HG03457 (cell line): ENCODE measurements around the gene RASAL2.
A peak's percentile ranks its signal among the peaks of the same experiment; 100 is the strongest.

ENCODE experiments used
- ATAC-seq: cut with Tn5 transposase; IDR thresholded peaks from one replicate; pipeline ENCODE4 v1.9.1; 2021; ENCODE audit warnings: moderate number of reproducible peaks; ENCODE audit not compliant: unreplicated experiment

The RASAL2 gene

DNA sequence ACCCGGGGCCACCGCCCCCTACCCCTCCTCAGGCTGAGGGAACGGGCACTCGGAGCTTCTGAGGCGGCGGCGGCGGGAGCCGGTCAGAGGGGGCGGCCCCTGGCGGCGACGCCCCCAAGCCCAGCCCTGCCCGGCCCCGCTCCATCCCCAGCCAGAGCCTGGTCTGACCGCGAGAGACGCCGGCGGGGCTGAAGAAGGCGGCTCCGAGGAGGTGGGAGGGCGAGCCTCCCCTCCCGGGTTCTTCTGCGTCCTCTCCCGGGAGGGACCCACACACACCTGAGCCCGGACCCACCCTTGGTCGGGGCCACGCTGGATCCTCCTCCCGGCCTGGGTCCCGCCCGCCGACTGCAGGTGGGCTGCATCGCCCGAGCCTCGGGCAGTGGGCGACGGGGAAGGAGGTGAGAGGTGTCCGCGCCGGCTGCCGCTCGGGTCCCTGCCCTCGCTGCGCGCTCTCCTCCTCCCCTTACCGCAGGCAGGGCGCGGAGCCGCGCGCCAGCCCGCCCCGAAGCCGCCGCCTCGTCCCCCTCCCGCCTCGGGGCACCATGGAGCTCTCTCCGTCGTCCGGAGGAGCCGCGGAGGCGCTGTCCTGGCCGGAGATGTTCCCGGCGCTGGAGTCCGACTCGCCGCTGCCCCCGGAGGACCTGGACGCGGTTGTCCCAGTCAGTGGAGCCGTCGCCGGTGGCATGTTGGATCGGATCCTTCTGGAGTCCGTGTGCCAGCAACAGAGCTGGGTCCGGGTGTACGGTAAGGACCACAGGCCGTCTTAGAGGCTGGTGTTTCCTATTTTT, at the start of gene RASAL2:
TSS of gene RASAL2 (plus strand) at position 154 of the 788 bp plus-strand sequence. CDS start at position 543, 389 bp downstream.
- peak; percentile 40 for ATAC-seq

DNA sequence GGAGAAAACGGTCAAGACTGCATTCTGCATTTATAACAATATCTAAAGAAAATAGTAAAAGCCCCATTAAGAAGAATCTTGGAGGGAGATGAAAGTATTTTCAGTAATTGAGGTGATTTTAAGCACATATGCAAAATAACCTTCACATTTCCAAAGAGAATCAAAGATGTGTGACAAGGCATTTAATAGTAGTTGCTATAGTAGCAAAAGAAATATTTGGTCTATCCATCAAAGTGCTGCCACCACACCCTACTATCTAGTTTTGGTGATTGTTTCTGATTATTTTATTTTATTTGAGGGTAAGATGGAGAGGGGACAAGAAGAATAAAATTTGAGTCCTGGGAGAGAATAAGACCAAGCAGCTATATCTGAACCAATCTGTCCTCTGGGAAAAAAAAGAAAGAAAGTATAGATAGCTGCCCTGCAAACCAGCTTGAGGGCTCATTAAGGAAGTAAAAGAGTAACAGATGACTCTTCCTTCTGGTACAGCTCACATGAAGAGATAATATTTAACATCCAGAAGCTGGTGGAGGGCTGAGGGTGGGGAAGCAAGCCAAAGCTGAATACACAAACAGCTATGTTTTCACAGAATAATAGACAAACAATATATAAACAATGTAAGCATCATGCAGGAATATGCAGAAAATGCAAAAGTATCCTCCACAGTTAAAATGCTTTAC, 47.2 kb upstream of the RASAL2 start:
- no peak for ATAC-seq

DNA sequence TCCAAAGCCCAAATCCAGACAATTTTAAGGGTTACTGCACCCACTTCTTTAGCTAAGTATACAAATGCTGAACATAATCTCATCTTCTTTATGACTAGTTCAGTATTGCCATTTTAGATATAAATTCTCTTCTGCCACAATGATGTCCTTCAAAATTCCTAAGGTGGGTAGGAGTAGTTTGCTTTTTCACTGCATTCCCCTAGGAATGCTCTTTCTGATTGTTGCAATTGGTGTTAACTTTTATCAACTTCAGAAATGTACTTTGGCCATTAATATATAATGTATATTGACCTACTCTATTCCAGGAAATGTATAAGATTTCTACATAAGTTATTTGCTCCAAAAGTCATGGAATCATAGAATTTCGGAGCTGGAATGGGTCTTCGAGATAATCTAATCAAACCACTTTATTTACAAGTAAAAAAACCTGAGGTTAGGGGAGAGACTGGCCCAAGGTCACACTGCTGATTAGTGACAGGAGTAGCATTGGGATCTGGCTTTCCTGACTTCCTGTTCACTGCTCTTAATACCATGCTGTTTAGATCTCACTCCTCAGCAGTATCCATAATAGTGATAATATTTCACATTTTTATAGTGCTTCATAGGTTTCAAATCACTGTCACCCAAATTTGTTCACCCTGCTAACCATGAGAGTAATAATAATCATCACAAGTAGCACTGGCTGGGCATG, 46.4 kb upstream of the RASAL2 start:
- ATAC-seq: no peak

DNA sequence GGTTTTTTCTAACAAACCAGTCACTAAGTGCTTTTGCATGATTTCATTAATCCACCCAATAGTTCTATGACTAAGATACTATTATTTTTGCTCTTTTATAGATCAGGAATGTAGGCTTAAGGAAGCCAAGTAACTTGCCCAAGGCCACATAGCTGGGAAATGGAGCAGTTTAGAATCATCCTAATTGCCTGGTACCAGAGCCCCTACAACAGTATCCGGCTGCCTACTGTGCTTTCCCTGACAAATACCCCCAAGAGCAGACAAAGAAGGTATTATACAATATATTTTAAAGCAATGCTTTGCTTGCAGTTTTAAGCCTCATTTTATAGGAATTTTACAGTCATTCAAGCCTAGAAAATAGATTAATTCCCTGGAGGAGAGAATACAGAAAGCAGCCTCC, 45.5 kb upstream of the RASAL2 start:
- no peak for ATAC-seq

GRCh38 chr1:178048883-178049282, 45.0 kb upstream of the RASAL2 start:
- ATAC-seq: no peak

GRCh38 chr1:178050084-178050483, 43.8 kb upstream of the RASAL2 start:
- ATAC-seq: no peak

GRCh38 chr1:178051071-178051470, 42.8 kb upstream of the RASAL2 start:
- ATAC-seq: no peak

GRCh38 chr1:178052650-178053461, 41.0 kb upstream of the RASAL2 start:
- ATAC-seq: no peak

DNA sequence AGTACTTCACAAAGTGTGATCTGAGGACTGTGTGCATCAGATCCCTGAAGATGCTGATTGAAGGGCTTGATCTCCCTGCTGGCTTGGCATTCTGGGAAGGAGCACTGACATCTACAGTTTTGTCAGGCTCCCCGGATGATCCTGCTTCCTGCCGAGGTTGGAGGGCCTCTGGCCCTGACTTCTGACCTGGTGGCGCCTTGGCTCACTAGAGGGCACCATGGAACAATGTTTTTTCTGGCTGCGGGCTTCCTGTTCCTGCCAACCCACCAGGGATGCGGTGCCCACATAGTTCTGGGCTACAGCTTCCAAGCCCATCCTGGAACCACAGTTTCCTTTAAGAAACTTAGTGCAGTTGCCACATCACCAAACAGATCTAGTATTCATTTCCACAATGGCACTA, 38.8 kb upstream of the RASAL2 start:
- no peak for ATAC-seq

- ATAC-seq: peak; percentile 83
Observed at GRCh38 chr1:178055779-178056471, 38.0 kb upstream of the RASAL2 start.

DNA sequence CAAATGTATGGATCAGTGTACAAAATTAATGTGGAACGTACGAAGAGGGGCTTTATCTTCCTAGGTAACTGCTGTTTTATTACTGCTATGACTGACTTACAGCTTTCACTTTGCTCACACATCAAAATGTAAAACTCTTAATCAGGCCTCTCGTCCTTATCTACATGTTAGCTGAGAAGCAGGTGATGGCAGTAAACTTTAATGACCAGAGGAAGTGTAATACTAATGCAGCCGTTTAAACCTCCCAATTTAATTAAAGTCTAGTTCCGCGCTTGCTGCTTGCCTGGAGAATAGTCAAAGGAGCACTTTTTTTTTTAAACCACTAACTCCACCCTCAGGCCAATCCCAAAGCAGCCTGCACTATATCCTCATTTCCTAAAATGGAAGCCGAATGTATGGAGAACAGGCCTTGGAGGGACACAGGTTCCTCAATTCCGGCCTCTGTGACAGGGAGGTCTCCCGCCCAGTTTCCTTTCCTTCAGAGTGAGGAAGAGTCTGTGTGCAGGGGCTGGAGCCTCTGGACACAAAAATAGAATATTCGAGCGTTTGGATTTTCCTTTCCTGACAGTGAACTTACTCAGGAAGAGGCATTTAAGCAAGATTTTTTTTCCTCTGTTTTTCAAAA, 36.7 kb upstream of the RASAL2 start:
- no peak for ATAC-seq

- ATAC-seq: no peak
Observed at GRCh38 chr1:178057912-178058534, 35.9 kb upstream of the RASAL2 start.

DNA sequence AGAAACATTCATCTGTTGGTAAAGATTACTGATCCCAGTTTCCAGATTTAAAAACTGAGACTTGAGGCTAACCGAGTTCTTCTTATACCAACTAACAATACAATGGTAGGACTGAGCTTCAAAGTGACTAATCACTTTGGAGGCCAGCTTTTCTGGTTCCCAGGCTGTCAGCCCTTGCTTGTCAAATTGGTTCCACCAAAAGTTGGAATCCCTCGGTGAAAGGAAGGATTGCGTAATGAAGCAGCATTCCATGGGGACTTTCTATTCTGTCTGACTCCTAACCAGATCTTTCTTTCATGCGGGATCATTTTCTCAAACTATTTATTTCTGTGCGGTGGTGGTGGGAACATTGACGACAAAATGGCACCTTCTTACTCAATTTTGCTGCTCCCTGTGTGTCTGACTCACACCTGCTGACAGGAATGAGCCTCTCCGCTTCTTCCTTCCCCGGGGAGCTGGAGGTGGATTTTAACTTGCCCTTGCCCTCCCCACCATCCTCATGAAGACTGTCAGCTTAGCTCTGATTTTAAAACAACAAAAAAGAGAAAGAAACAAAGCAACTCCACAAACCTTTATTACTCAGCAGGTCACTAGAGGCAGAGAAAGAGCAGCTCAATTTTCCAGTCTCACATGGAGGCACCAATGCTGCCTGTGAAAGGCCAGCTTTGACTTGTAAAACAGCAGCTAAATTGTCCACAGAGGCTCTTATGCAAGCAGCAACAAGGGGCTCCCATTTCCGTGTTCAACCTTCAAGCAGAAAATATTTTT, 32.9 kb upstream of the RASAL2 start:
- no peak for ATAC-seq

GRCh38 chr1:178061620-178062019, 32.3 kb upstream of the RASAL2 start:
- ATAC-seq: no peak

DNA sequence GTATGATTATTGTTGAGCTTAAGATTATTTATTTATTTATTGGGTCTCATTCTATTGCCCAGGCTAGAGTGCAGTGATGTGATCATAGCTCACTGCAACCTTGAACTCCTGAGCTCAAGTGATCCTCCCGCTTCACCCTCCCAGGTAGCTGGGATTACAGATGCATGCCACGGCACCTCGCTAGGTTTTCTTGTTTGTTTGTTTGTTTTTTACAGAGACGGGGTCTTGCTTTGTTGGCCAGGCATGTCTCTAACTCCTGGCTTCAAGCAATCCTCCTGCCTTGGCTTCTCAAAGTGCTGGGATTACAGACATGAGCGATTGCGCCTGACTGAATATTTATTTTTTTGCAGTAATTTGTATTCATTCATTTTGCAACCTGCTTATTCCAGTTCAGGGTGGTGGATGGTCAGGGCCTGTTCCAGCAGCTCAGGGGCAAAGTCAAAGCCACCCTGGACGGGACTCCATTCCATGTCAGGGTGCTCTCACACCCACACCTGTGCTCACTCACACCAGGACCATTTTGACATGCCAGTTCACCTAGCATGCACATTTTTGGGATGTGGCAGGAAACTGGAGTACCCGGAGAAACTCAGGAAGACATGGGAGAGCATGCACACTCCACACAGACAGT, 29.6 kb upstream of the RASAL2 start:
- ATAC-seq: no peak

DNA sequence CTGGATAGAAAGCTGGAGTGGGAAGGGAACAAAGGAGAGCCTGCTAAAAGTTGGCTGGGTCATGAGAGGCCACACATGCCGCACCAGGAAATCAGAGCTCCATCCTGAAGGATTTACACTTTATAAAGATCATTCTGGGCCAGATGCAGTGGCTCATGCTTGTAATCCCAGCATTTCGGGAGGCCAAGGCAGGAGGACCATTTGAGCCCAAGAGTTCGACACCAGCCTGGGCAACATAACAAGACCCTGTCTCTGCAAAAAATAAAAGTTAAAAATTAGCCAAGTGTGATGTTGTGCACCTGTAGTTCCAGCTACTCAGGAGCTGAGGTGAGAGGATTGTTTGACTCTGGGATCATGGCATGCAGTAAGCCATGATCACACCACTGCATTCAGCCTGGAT, 28.7 kb upstream of the RASAL2 start:
- no peak for ATAC-seq

DNA sequence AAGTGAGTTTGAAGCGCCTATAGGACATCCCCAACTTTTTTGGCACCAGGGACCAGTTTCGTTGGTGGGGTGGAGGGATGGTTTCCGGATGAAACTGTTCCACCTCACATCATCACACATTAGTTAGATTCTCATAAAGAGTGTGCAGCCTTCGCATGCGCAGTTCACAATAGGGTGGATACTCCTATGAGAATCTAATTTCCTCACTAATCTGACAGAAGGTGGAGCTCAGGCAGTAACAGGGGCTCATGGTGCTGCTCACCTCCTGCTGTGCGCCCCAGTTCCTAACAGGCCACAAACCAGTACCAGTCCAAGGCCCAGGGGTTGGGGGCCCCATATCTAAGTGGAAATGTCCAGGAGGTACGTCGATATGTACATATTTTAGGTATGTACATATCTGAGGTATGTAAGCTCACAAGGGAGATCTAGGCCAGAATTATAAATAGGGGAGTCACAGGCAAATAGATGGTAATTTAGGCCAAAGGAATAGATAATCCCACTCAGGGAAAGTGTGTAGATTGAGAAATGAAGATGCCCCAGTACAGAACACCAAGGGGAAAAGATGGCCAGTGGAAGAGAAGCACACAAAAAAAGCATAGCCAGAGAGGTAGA, 27.5 kb upstream of the RASAL2 start:
- ATAC-seq: no peak
